ENCODE measurements around the gene CEP72.
"Not testable (repeated sequence)": the region's sequence is repeated elsewhere in the genome, so short reads cannot be mapped to it uniquely, and the experiment has no call there.

CEP72 gene, protein sequence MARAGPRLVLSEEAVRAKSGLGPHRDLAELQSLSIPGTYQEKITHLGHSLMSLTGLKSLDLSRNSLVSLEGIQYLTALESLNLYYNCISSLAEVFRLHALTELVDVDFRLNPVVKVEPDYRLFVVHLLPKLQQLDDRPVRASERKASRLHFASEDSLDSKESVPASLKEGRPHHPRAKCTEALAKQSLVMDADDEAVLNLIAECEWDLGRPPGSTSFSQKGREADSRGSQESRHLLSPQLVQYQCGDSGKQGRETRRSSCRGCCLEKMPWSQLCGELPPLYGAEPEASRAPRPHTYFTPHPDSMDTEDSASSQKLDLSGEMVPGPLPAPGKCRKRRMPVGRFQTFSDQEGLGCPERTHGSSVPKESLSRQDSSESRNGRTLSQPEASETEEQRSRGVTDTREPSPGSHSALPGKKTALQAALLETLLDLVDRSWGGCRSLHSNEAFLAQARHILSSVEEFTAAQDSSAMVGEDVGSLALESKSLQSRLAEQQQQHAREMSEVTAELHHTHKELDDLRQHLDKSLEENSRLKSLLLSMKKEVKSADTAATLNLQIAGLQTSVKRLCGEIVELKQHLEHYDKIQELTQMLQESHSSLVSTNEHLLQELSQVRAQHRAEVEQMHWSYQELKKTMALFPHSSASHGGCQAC

DNA sequence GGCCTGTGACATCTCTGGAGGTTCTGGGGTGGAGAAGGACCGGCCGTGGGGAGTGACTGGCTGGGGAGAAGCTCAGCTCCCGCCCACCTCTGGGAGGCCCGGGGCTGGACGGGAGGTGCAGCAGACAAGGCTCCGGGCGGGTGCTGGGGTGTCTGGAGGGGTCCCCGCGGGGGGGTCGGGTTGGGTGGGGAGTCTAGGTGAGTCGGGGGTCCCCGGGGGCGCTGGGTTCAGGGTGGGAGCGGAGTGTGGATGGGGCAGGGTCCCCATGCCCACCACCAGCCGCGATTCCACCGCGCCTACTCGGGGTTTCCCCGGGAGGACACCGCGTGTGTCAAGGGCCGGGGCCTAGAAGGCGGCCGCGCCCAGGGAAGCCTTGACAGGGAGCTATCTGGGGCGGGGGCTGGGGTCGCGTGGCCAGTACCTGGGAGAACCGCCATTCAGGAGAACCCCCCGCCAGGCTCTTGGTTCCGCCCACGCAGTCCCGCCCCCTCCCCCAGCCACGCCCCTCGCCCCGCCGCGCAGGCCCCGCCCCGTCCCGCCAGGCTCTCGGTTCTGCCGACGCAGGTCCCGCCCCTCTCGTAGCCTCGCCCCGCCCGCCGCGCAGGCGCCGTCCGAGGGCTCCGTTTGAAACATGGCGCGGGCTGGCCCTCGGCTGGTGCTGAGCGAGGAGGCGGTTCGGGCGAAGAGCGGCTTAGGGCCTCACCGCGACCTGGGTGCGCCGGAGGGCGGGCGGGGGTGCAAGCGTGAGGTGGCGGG is at the start of gene CEP72:
TSS of gene CEP72 (plus strand) at position 610 of the 756 bp plus-strand sequence. CDS start at position 632, 22 bp downstream.
- DNase-seq = peak; percentile 92 to 95

DNA sequence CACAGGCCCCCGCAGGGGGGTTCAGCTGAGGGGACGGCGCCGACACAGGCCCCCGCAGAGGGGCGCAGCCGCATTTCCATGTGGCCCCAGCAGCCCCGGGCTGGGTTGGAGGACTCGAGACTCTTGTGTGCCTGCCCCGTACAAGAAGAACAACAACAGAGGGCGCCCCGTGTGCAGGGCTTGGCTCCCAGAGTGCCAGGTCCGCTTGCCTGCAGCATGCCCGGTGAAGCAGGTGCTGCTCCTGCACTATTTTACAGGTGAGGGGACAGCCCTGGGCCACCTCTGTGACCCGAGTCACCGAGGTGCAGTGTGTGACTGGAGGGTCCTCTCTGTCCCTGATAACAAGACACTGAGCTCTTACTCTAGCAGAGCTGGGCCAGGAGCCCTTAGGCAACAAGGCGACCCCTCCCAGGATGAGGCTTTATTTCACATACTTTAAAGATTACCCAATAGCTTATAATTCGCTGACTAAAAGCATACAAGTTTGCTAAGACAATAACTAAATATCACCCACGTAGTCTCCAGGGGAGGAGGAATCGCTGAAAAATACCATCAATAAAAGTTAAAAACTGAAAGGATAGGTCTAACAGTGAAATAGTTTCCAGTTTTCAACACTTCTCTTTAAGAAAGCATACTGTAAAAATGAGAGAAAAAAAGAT is 46.2 kb upstream of the CEP72 start:
- DNase-seq = no peak

DNA sequence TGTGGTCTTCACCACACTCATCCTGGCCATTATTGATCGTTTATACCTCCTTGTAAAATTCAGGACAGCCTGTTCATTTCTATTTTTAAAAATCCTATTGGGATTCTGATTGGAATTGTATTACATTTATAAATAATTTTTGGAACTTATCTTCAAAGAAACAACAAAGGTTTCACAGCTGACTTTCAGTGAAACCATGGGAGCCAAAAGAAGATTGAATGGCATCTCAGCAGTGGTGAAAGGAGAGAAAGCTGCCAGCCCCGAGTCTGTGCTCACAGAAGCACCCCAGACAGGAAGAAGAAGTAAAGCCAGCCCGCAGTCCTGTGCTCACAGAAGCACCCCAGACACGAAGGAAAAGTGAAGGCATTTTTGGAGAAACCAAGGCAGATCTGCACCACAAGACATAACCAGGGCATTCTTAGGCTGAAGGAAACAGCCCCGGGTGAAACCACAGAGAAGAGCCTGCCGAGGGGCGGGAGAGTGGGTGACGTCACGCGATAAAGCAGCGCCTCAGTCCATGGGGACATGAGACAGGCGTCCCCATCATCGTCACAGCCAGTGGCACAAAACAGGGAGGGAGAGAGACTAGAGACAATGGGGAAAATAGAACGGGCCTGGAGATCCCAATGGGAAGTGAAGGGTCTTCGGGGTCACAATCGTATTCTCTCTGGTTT is 45.4 kb upstream of the CEP72 start:
- no peak for DNase-seq

- DNase-seq = no peak
Observed at GRCh38 chr5:567664-568060, 44.5 kb upstream of the CEP72 start.

DNA sequence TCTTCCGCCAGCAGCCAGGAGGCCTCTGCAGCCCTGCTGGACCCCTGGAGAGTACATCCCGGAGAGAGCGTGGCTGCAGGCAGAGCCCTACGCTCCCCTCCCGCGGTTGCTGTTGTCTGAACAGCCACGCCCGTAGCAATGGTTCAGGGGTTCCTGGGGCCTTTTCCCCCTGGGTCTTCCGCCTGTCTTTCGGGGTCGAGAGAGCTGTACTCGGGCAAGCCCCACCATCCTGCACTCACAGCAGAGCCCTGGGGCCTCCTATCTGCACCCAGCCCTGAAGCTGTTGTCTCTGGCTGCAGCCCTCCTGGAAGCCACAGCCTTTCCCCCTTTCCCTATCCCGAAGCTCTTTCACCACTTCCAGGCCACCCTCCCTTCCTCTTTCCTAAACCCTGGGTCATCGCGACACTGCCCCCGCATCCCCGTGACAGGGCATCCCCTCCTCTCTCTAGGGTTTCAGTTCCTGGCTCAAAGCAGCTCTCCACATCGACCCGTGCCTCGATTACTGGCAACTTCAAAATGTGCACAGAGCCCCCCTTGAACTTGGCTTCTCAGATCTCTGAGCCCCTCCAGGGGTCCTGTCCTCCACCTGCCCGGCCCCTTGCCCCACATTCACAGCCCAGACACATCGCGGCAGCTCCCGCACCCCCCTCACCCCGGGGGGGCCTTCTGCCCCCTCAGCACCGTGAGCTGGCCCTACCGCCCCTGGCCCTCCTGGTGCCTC is 43.9 kb upstream of the CEP72 start:
- no peak for DNase-seq

DNA sequence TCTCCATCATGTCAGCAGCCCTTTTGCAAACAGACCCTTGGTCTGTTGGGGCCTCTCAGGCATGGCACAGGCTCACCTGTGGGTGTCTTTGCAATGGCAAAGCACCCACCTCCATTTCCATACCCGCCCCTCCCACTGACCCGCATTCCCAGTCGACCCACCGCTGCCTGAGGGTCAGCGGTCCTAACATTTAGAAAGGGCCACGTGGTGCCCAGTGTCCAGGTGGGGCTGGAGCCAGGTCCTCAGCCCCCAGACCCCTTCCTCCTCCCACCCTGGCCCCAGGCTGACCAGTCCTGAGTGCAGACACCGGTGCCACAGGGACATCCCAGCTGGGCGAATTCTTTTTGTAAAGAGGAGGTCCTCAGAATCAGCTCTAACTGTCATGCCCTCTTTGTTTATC is 43.3 kb upstream of the CEP72 start:
- DNase-seq = no peak

- DNase-seq = no peak
Observed at GRCh38 chr5:569358-569867, 42.7 kb upstream of the CEP72 start.

- no peak for DNase-seq
Observed at GRCh38 chr5:569868-570361, 42.2 kb upstream of the CEP72 start.

DNA sequence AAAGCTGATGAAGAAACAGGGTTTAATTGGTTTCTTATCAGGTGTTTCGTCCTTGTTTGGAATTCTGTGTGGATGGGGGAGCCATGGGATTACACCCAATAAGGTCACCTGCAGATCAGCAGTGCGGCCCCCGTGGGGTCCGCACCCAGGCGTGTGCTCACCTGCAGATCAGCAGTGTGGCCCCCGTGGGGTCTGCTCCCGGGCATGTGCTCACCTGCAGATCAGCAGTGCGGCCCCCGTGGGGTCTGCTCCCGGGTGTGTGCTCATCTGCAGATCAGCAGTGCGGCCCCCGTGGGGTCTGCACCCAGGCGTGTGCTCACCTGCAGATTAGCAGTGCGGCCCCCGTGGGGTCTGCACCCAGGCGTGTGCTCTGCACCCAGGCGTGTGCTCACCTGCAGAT is 41.7 kb upstream of the CEP72 start:
- DNase-seq = no peak

- no peak for DNase-seq
Observed at GRCh38 chr5:570886-571285, 41.3 kb upstream of the CEP72 start.

DNA sequence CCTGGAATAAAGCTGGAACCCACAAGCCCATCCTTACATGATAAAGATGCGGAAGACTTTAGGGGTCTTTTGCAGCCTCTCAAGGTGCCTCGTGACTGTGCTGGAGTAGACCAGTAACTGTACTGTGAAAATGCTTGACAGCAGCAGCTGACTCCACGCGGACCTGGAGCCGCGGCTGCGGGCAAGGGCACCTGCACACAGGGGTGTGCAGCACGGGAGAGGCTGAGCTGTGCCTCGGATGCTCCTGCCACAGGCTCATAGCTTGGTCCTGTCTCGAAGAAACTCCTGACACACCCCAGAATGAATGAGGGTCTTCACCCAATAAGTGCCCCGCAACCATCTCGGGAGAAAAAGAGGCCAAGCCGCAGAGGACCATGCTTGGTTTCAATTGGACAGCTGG is 40.3 kb upstream of the CEP72 start:
- DNase-seq = no peak

DNA sequence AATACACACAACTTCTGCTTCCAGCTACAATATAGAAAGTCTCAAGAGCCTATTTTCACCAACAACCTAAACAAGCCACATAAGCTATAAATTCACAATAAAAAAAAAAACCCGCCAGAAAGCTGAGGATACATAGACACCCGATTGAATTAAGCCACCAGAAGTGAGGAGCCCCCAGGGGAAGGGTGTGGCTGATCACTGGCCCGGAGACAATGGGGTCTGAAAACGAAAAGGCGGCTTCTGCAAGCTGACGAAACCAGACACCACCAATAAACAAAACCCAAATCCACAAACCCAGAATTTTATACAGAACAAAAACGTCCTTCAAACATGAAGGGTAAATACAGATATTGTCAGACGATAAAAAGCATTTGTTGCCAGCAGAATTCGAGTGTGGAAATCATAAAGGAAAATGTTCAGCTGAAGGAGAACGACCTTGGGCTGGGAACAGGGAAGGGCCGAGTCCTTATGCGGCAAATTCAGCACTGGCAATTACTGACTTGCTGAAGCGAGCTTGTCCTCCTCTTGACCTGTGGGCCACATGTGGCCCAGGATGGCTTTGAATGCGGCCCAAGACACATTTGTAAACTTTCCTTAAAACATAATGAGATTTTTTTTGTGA is 39.6 kb upstream of the CEP72 start:
- DNase-seq = no peak

DNA sequence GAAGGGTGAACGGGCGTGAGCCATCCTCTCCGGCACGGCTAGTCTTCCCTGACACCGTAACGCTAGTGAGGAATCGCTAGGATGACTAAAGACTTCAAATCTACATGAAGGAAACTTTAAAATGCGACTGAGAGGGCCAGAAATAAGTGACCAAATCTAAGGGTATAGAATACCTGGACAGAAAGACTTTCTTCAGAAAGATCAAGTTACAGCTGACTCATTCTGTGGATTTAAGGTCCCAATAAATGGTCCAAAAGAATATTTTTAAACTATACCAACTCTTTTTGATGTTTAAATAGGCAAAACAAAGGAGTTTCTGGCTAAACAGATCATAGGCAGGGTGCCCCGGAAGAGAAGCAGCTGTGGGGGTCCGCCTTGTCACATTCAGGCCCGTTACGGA is 38.9 kb upstream of the CEP72 start:
- DNase-seq = no peak

DNA sequence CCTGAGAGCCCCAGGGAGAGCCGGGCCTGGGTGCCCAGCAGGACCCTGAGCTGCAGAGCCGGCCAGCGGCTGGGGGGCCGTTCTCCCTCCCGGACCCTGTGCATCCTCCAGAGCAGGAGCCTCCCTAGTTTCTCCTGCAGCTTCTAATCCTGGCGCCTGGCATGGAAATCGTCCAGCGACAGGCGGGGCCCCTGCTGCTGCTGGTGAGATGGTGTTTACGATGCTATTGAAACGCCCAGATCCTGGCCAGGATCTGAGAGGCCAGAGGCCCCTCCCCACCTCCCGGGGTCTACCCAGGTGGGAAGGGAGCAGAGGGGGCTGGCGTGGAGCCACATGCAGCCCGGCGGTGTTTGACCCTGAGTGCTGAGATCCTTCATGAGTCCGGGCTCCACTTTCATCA is 38.2 kb upstream of the CEP72 start:
- no peak for DNase-seq

- DNase-seq = no peak
Observed at GRCh38 chr5:574906-575305, 37.2 kb upstream of the CEP72 start.

GRCh38 chr5:575636-576035 is 36.5 kb upstream of the CEP72 start:
- no peak for DNase-seq

GRCh38 chr5:577214-577613 is 34.9 kb upstream of the CEP72 start:
- DNase-seq = not testable (repeated sequence)

DNA sequence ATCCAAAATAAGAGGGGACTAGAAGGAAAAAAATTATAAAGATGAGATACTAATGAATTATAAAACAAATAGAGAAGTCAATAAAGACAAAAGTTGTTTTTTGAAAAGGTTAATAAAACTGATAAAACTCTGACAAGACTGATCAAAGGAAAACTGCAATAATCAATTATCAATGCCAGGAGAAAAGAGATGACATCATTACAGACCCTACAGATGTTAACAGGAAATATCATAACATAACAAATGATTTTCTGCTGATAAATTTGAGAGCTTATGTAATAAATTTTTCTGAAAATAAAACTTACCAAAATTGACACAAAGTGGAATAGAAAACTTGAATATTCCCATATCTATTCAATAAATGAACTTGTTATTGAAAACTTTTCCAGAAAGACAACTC is 34.3 kb upstream of the CEP72 start:
- DNase-seq = no peak

- no peak for DNase-seq
Observed at GRCh38 chr5:579211-579610, 32.9 kb upstream of the CEP72 start.

DNA sequence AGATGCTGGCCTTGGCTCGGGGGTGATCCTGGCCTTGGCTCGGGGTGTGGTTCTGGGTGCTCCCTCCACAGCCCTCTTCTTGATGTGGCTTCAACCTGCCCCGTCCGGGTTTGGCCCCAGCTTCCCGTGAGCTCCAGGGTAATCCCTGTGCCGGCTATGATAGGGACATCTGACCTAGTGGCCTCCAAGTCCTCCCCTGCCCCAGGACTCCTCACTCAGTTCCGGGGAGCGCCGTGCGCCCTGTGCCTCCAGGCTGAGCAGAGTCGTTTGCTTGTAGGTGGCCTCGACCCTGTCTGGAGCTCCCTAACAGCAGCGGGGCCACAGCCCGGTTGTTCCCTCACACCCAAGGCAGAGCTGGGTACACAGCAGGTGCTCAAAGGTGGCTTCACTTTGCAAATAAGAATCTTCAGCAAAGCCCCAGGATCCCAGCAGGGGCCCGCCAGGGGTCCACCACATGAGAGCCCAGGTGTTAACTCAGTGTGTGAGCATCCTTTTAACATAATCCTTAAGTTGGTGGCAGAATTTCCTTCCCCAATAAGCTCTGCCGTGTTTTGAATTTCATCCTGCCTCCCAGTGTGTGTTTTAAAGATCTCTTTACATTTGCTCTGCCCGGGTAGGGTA is 32.3 kb upstream of the CEP72 start:
- DNase-seq = no peak

- DNase-seq = no peak
Observed at GRCh38 chr5:580436-580835, 31.7 kb upstream of the CEP72 start.
